ENCODE results near the gene FETUB.

The FETUB gene

GRCh38 chr3:186639778-186640472, at the start of gene FETUB:
Gene FETUB, plus strand, starts transcription at chr3:186640399. Its CDS starts 62 bp downstream, at chr3:186640461.
- H3K27ac Mint-ChIP-seq: peak within 1 kb of the TSS; percentile 26
- DNase-seq (ENCODE audit: low spot score in 2 of 2) (no peak), ATAC-seq (no peak)
- no peaks in the 10 kb centered on the region for H3K36me3 Mint-ChIP-seq
- H3K4me1 Mint-ChIP-seq: peaks cover 41% of the 10 kb centered on the region
- no peak within 1 kb of the TSS for H3K4me3 Mint-ChIP-seq
- H3K9me3 Mint-ChIP-seq: no peaks in the 10 kb centered on the region

GRCh38 chr3:186590580-186591295, 49.5 kb upstream of the FETUB start:
- Mint-ChIP-seq H3K27ac (no peak overlapping the region), H3K4me1 (no peaks in the 10 kb centered on the region)
- DNase-seq (ENCODE audit: low spot score in 2 of 2): no peak

GRCh38 chr3:186592682-186593081, 47.5 kb upstream of the FETUB start:
- no peak overlapping the region for H3K27ac Mint-ChIP-seq
- no peak overlapping the region for H3K4me3 Mint-ChIP-seq
- H3K9me3 Mint-ChIP-seq: no peaks in the 10 kb centered on the region
- ATAC-seq (no peak), DNase-seq (ENCODE audit: low spot score in 2 of 2) (no peak)
- H3K4me1 Mint-ChIP-seq: no peaks in the 10 kb centered on the region
- no peaks in the 10 kb centered on the region for H3K36me3 Mint-ChIP-seq

More at GRCh38 chr3:186590580-186591295, 49.5 kb upstream of the FETUB start:
- no peak for ATAC-seq
- no peak overlapping the region for H3K4me3 Mint-ChIP-seq
- H3K36me3 Mint-ChIP-seq: peaks cover 10% of the 10 kb centered on the region
- H3K9me3 Mint-ChIP-seq: no peaks in the 10 kb centered on the region

- H3K9me3 Mint-ChIP-seq: no peaks in the 10 kb centered on the region
- no peaks in the 10 kb centered on the region for H3K36me3 Mint-ChIP-seq
- no peak for ATAC-seq
- H3K4me1 Mint-ChIP-seq: no peaks in the 10 kb centered on the region
- DNase-seq (ENCODE audit: low spot score in 2 of 2): no peak
- no peak overlapping the region for H3K27ac Mint-ChIP-seq
- no peak overlapping the region for H3K4me3 Mint-ChIP-seq
Measured at GRCh38 chr3:186593862-186594261, 46.3 kb upstream of the FETUB start.

GRCh38 chr3:186594591-186595113, 45.5 kb upstream of the FETUB start:
- Mint-ChIP-seq H3K27ac (no peak overlapping the region), H3K9me3 (no peaks in the 10 kb centered on the region), H3K4me1 (no peaks in the 10 kb centered on the region), H3K4me3 (no peak overlapping the region), H3K36me3 (no peaks in the 10 kb centered on the region)
- peak; percentile 32 for ATAC-seq
- DNase-seq (ENCODE audit: low spot score in 2 of 2): no peak

GRCh38 chr3:186596568-186597287, 43.5 kb upstream of the FETUB start:
- no peaks in the 10 kb centered on the region for H3K36me3 Mint-ChIP-seq
- ATAC-seq: no peak
- no peak overlapping the region for H3K4me3 Mint-ChIP-seq
- H3K9me3 Mint-ChIP-seq: no peaks in the 10 kb centered on the region
- no peak overlapping the region for H3K27ac Mint-ChIP-seq
- H3K4me1 Mint-ChIP-seq: no peaks in the 10 kb centered on the region
- no peak for DNase-seq (ENCODE audit: low spot score in 2 of 2)

- no peaks in the 10 kb centered on the region for H3K9me3 Mint-ChIP-seq
- no peak overlapping the region for H3K27ac Mint-ChIP-seq
- DNase-seq (ENCODE audit: low spot score in 2 of 2): no peak
- no peak overlapping the region for H3K4me3 Mint-ChIP-seq
- H3K4me1 Mint-ChIP-seq: no peaks in the 10 kb centered on the region
- no peaks in the 10 kb centered on the region for H3K36me3 Mint-ChIP-seq
- ATAC-seq: no peak
Measured at GRCh38 chr3:186598108-186598784, 42.0 kb upstream of the FETUB start.

GRCh38 chr3:186598794-186599141, 41.4 kb upstream of the FETUB start:
- ATAC-seq: no peak
- DNase-seq (ENCODE audit: low spot score in 2 of 2): no peak
- Mint-ChIP-seq H3K4me3 (no peak overlapping the region), H3K27ac (no peak overlapping the region), H3K4me1 (no peaks in the 10 kb centered on the region), H3K36me3 (no peaks in the 10 kb centered on the region), H3K9me3 (no peaks in the 10 kb centered on the region)

- ATAC-seq (no peak), DNase-seq (ENCODE audit: low spot score in 2 of 2) (no peak)
- no peaks in the 10 kb centered on the region for H3K4me1 Mint-ChIP-seq
- H3K4me3 Mint-ChIP-seq: no peak overlapping the region
- no peak overlapping the region for H3K27ac Mint-ChIP-seq
- H3K9me3 Mint-ChIP-seq: no peaks in the 10 kb centered on the region
- H3K36me3 Mint-ChIP-seq: no peaks in the 10 kb centered on the region
Measured at GRCh38 chr3:186599142-186599784, 40.9 kb upstream of the FETUB start.

GRCh38 chr3:186599785-186600166, 40.4 kb upstream of the FETUB start:
- H3K27ac Mint-ChIP-seq: no peak overlapping the region
- DNase-seq (ENCODE audit: low spot score in 2 of 2): no peak
- no peak overlapping the region for H3K4me3 Mint-ChIP-seq
- no peaks in the 10 kb centered on the region for H3K36me3 Mint-ChIP-seq
- H3K9me3 Mint-ChIP-seq: no peaks in the 10 kb centered on the region
- H3K4me1 Mint-ChIP-seq: no peaks in the 10 kb centered on the region
- ATAC-seq: no peak

GRCh38 chr3:186600896-186601295, 39.3 kb upstream of the FETUB start:
- no peaks in the 10 kb centered on the region for H3K9me3 Mint-ChIP-seq
- H3K4me1 Mint-ChIP-seq: no peaks in the 10 kb centered on the region
- no peak overlapping the region for H3K27ac Mint-ChIP-seq
- H3K4me3 Mint-ChIP-seq: no peak overlapping the region
- no peaks in the 10 kb centered on the region for H3K36me3 Mint-ChIP-seq
- DNase-seq (ENCODE audit: low spot score in 2 of 2): no peak
- no peak for ATAC-seq

- no peaks in the 10 kb centered on the region for H3K36me3 Mint-ChIP-seq
- no peak for ATAC-seq
- H3K9me3 Mint-ChIP-seq: no peaks in the 10 kb centered on the region
- H3K4me1 Mint-ChIP-seq: no peaks in the 10 kb centered on the region
- no peak overlapping the region for H3K27ac Mint-ChIP-seq
- no peak for DNase-seq (ENCODE audit: low spot score in 2 of 2)
- no peak overlapping the region for H3K4me3 Mint-ChIP-seq
Measured at GRCh38 chr3:186603159-186603558, 37.0 kb upstream of the FETUB start.

GRCh38 chr3:186605078-186605477, 35.1 kb upstream of the FETUB start:
- Mint-ChIP-seq H3K27ac (no peak overlapping the region), H3K4me3 (no peak overlapping the region), H3K9me3 (no peaks in the 10 kb centered on the region), H3K4me1 (no peaks in the 10 kb centered on the region), H3K36me3 (no peaks in the 10 kb centered on the region)
- no peak for DNase-seq (ENCODE audit: low spot score in 2 of 2)
- ATAC-seq: no peak

GRCh38 chr3:186605561-186606545, 34.3 kb upstream of the FETUB start:
- H3K4me3 Mint-ChIP-seq: no peak overlapping the region
- no peak for DNase-seq (ENCODE audit: low spot score in 2 of 2)
- no peak for ATAC-seq
- no peak overlapping the region for H3K27ac Mint-ChIP-seq
- no peaks in the 10 kb centered on the region for H3K9me3 Mint-ChIP-seq
- H3K4me1 Mint-ChIP-seq: no peaks in the 10 kb centered on the region
- no peaks in the 10 kb centered on the region for H3K36me3 Mint-ChIP-seq
